Epithelial cell of prostate (primary cell): Measurements from ENCODE around the gene SLC34A2.
"Not testable (repeated sequence)": the region's sequence is repeated elsewhere in the genome, so short reads cannot be mapped to it uniquely, and the experiment has no call there.

Source experiments
- DNase-seq: peaks from one replicate; pipeline ENCODE4 v3.0.0-alpha.2; 2011; ENCODE audit warnings: low read depth, low spot score
- H3K27ac ChIP-seq: fragments of 450-650 bp; 2 replicates; pipeline ENCODE4 v1.5.1; 2017; ENCODE audit warnings: mild to moderate bottlenecking

Gene SLC34A2

GRCh38 chr4:25654971-25655963 is at the start of gene SLC34A2:
Gene SLC34A2 (plus strand): TSS chr4:25655851. CDS start chr4:25662501, 6,650 bp downstream.
- no peak within 1 kb of the TSS for H3K27ac ChIP-seq
- no peak for DNase-seq

GRCh38 chr4:25608644-25609043 is 47.0 kb upstream of the SLC34A2 start:
- DNase-seq: no peak
- no peak overlapping the region for H3K27ac ChIP-seq

GRCh38 chr4:25609976-25610375 is 45.7 kb upstream of the SLC34A2 start:
- no peak for DNase-seq
- H3K27ac ChIP-seq: no peak overlapping the region

GRCh38 chr4:25613613-25614012 is 42.0 kb upstream of the SLC34A2 start:
- not testable (repeated sequence) for H3K27ac ChIP-seq, DNase-seq

GRCh38 chr4:25614807-25615206 is 40.8 kb upstream of the SLC34A2 start:
- H3K27ac ChIP-seq: no peak overlapping the region
- no peak for DNase-seq

- DNase-seq: no peak
- H3K27ac ChIP-seq: no peak overlapping the region
Observed at GRCh38 chr4:25621027-25621930, 34.4 kb upstream of the SLC34A2 start.

GRCh38 chr4:25624616-25625015 is 31.0 kb upstream of the SLC34A2 start:
- no peak overlapping the region for H3K27ac ChIP-seq
- DNase-seq: no peak

GRCh38 chr4:25628451-25628850 is 27.2 kb upstream of the SLC34A2 start:
- DNase-seq: no peak
- no peak overlapping the region for H3K27ac ChIP-seq

- H3K27ac ChIP-seq: peak overlapping the region; percentile 29
- DNase-seq: peak; percentile 52
Observed at GRCh38 chr4:25632135-25632534, 23.5 kb upstream of the SLC34A2 start.

GRCh38 chr4:25633541-25633940 is 22.1 kb upstream of the SLC34A2 start:
- no peak overlapping the region for H3K27ac ChIP-seq
- no peak for DNase-seq

GRCh38 chr4:25635501-25635900 is 20.1 kb upstream of the SLC34A2 start:
- DNase-seq: peak; percentile 49
- peak overlapping the region; percentile 13 for H3K27ac ChIP-seq

- DNase-seq: no peak
Observed at GRCh38 chr4:25637581-25638220, 17.9 kb upstream of the SLC34A2 start.

GRCh38 chr4:25638221-25638601 is 17.4 kb upstream of the SLC34A2 start:
- no peak overlapping the region for H3K27ac ChIP-seq
- DNase-seq: no peak

More at GRCh38 chr4:25637581-25638220, 17.9 kb upstream of the SLC34A2 start:
- no peak overlapping the region for H3K27ac ChIP-seq

GRCh38 chr4:25638806-25639205 is 16.8 kb upstream of the SLC34A2 start:
- DNase-seq: no peak
- H3K27ac ChIP-seq: no peak overlapping the region

GRCh38 chr4:25650311-25650710 is 5.3 kb upstream of the SLC34A2 start:
- DNase-seq: no peak

GRCh38 chr4:25651682-25652081 is 4.0 kb upstream of the SLC34A2 start:
- DNase-seq: no peak
- H3K27ac ChIP-seq: no peak overlapping the region

More at GRCh38 chr4:25650311-25650710, 5.3 kb upstream of the SLC34A2 start:
- H3K27ac ChIP-seq: no peak overlapping the region

GRCh38 chr4:25654031-25654970 is 1.4 kb upstream of the SLC34A2 start:
- no peak for DNase-seq
- no peak overlapping the region for H3K27ac ChIP-seq

GRCh38 chr4:25656031-25656430 is 380 bp downstream of the SLC34A2 start:
- no peak for DNase-seq
- H3K27ac ChIP-seq: no peak overlapping the region

- no peak for DNase-seq
- no peak overlapping the region for H3K27ac ChIP-seq
Observed at GRCh38 chr4:25658357-25658771, 2.7 kb downstream of the SLC34A2 start.
